ENCODE measurements around the gene LEMD1.

Gene LEMD1

GRCh38 chr1:205421798-205422197 is at the start of gene LEMD1:
TSS of gene LEMD1 (minus strand) at chr1:205422056. CDS start at chr1:205420536, 1,520 bp downstream.
- DNase-seq: no peak

- DNase-seq: no peak
Measured at GRCh38 chr1:205470131-205470530, 48.3 kb upstream of the LEMD1 start.

GRCh38 chr1:205466595-205467220 is 44.9 kb upstream of the LEMD1 start:
- no peak for DNase-seq

- DNase-seq: no peak
Measured at GRCh38 chr1:205465392-205465791, 43.5 kb upstream of the LEMD1 start.

GRCh38 chr1:205458777-205459566 is 37.1 kb upstream of the LEMD1 start:
- DNase-seq: peak; percentile 72

GRCh38 chr1:205456868-205457745 is 35.3 kb upstream of the LEMD1 start:
- DNase-seq: no peak

GRCh38 chr1:205456383-205456867 is 34.6 kb upstream of the LEMD1 start:
- DNase-seq: no peak

- no peak for DNase-seq
Measured at GRCh38 chr1:205455581-205456382, 33.9 kb upstream of the LEMD1 start, which contains the start of gene BLACAT1. TSS of gene BLACAT1 (minus strand) at chr1:205456045.

GRCh38 chr1:205454903-205455335 is 33.1 kb upstream of the LEMD1 start:
- DNase-seq: no peak

- no peak for DNase-seq
Measured at GRCh38 chr1:205453466-205453865, 31.6 kb upstream of the LEMD1 start.

- DNase-seq: no peak
Measured at GRCh38 chr1:205452933-205453332, 31.1 kb upstream of the LEMD1 start.

GRCh38 chr1:205452364-205452763 is 30.5 kb upstream of the LEMD1 start:
- no peak for DNase-seq

GRCh38 chr1:205451759-205452164 is 29.9 kb upstream of the LEMD1 start:
- DNase-seq: no peak

GRCh38 chr1:205451202-205451601 is 29.3 kb upstream of the LEMD1 start:
- no peak for DNase-seq

GRCh38 chr1:205450448-205450847 is 28.6 kb upstream of the LEMD1 start:
- DNase-seq: no peak

GRCh38 chr1:205449750-205450443 is 28.0 kb upstream of the LEMD1 start:
- DNase-seq: peak; percentile 54

GRCh38 chr1:205449254-205449749 is 27.4 kb upstream of the LEMD1 start:
- DNase-seq: no peak

- no peak for DNase-seq
Measured at GRCh38 chr1:205448540-205449253, 26.8 kb upstream of the LEMD1 start.

GRCh38 chr1:205447457-205448341 is 25.8 kb upstream of the LEMD1 start:
- DNase-seq: no peak

GRCh38 chr1:205446828-205447227 is 25.0 kb upstream of the LEMD1 start:
- no peak for DNase-seq

All from femur (tissue), 1 donor.